ENCODE results near the gene APRT. TPM values are rescaled to one million over a fixed set of nuclear protein-coding genes. Genes with fewer than 3 reads are reported as not detected.

Gene APRT
- total and polyA plus RNA-seq, 9 of the 15 experiments (the other 6 are each of a cell fraction or from before 2014, with no cell fraction given), result 41.7 to 409 (median 146) TPM

- TF ChIP-seq CCNT2 (IDR thresholded peaks at IDR 0.05; ENCODE audit: borderline replicate concordance, extremely low read depth, insufficient read length, low read depth, low read length) (peak; percentile 30), ZNF224 (CRISPR knock-in tag; IDR thresholded peaks at IDR 0.05) (0 out of 2 replicates have a peak, but pooled peaks have one; percentile 59), HDGF (IDR thresholded peaks at IDR 0.05) (peak; percentile 65; the same call in 1 of the 2 replicates), ZC3H11A (IDR thresholded peaks at IDR 0.05; ENCODE audit: low read depth, low read length) (no peak), L3MBTL2 (IDR thresholded peaks at IDR 0.05) (peak; percentile 22; the same call in 1 of the 2 replicates), ZNF511 (CRISPR knock-in tag; IDR thresholded peaks at IDR 0.05) (no peak), ETS1 (conservative IDR thresholded peaks at IDR 0.05; ENCODE audit: control insufficient read depth, low read depth, low read length) (peak; percentile 76; the same call in 1 of the 2 replicates), CREM (IDR thresholded peaks at IDR 0.05; ENCODE audit: low read depth) (peak; percentile 25; the same call in 1 of the 2 replicates), TARDBP (IDR thresholded peaks at IDR 0.05) (peak; percentile 76; the same call in 1 of the 2 replicates), ZNF785 (CRISPR knock-in tag; IDR thresholded peaks at IDR 0.05) (no peak), FOXP4 (CRISPR knock-in tag; IDR thresholded peaks at IDR 0.05; ENCODE audit: borderline replicate concordance) (0 out of 2 replicates have a peak, but pooled peaks have one; percentile 45), AFF4 (CRISPR knock-in tag; IDR thresholded peaks at IDR 0.05) (no peak), ZBTB17 (CRISPR knock-in tag; IDR thresholded peaks at IDR 0.05) (0 out of 2 replicates have a peak, but pooled peaks have one; percentile 56), ZNF263 (CRISPR knock-in tag; IDR thresholded peaks at IDR 0.05; ENCODE audit: borderline replicate concordance) (peak; percentile 0; the same call in 1 of the 2 replicates), SMAD1 (IDR thresholded peaks at IDR 0.05; ENCODE audit: low read depth, low read length, partially characterized antibody) (peak; percentile 11), HSF4 (CRISPR knock-in tag; IDR thresholded peaks at IDR 0.05; ENCODE audit: borderline replicate concordance) (no peak), MAFF (IDR thresholded peaks at IDR 0.05; ENCODE audit: low read length) (peak; percentile 4; the same call in 1 of the 2 replicates), POLR3G (IDR thresholded peaks at IDR 0.05; ENCODE audit: extremely low read depth, insufficient read length, insufficient replicate concordance) (no peak), ARID1B (IDR thresholded peaks at IDR 0.05) (peak; percentile 74)
Measured at GRCh38 chr16:88781140-88782077, 30.3 kb downstream of the APRT start (continued).
